DMS53 treated with DMSO at 0.1 percent for 48 hours (cell line): ENCODE results near the gene NDUFA8.
"Not testable (repeated sequence)": the region's sequence is repeated elsewhere in the genome, so short reads cannot be mapped to it uniquely, and the experiment has no call there.

Source experiments
- DNase-seq: peaks from one replicate; lab custom pipeline; 2025; ENCODE audit not compliant: unreplicated experiment; lab: John Stamatoyannopoulos, UW

Gene NDUFA8

DNA sequence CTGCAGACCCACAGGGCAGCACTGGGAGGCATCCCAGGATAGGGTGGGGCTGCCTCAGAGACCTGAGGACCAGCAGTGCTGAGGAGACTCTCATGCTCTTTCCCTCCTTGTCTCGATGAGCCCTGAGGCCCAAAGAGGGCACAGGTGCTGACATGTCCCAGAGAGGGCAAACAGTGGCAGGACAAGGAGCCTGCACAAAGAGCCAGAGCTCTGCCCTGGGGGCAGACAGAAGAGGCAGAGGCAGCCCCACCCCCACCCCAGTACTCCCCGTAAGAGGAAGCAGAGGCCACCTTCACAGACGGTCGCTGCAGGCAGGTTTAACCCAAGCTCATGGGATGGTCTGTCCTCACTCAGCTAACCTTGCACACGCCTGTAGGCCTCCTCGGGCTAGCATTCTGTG is 37.1 kb downstream of the NDUFA8 start:
- no peak for DNase-seq

GRCh38 chr9:122121931-122122330 is 37.6 kb downstream of the NDUFA8 start:
- DNase-seq: no peak

- no peak for DNase-seq
Observed at GRCh38 chr9:122121391-122121790, 38.2 kb downstream of the NDUFA8 start.

GRCh38 chr9:122120316-122121071 is 39.1 kb downstream of the NDUFA8 start:
- DNase-seq: no peak

DNA sequence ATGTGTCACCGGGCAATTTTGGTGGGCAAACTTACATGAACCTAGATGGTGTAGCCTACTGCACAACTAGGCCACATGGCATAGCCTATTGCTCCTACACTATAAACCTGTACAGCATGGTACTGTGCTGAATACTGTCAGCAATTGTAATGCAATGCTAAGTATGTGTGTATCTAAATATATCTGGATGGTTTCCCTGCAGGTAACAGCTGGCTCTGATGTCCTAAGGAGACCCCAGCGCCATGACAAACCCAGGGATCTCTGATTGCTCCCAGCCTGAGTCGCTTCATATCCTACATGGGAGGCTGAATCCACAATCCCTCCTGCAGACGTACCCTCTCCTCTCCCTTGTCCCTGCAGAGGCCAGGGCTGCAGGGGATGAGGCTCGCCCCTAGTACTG is 39.9 kb downstream of the NDUFA8 start:
- no peak for DNase-seq

- DNase-seq: no peak
Observed at GRCh38 chr9:122119166-122119521, 40.4 kb downstream of the NDUFA8 start.

DNA sequence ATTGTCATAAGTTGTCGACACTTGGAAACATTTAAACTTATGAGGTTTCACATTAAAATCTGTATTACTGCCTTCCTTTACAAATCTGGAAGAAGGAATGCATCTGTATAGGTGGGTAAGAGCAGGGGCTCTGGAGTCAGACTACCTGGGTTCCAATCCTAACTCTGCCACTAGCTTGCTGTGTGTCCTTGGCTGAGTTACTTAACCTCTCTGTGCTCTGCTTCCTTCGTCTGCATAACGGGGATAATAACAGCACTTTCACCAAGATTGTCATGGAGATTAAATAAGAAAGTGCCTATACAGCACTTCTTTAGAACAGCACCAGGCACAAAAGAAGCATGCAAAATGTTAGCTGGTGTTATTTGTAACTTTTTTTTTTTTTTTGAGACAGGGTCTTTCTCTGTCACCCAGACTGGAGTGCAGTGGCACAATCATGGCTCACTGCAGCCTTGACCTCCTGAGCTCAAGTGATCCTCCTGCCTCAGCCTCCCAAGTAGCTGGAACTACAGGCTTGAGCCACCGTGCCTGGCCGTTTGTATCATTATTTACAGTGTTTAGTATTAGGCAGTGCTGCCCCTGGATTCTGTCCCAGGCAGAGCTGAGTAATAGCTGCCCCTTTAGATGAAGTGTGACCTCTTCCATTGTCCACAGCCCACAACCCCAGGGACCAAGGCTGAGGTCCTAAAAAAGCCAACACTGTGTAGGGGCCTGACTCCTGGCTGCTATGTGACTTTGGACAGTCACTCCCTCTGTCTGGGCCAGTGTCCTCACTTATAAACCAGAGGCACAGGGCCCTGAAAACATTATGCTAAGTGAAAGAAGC is 41.0 kb downstream of the NDUFA8 start:
- DNase-seq: no peak

DNA sequence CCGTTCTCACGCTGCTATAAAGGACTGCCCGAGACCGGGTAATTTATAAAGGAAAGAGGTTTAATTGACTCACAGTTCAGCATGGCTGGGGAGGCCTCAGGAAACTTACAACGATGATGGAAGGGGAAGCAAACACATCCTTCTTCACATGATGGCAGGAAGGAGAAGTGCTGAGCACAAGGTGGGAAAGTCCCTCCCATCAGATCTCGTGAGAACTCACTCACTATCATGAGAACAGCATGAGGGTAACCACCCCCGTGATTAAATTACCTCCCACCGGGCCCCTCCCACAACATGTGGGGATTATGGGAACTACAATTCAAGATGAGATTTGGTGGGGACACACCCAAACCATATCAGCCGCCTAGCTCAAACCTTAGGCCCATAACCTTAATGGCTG is 42.3 kb downstream of the NDUFA8 start:
- not testable (repeated sequence) for DNase-seq

- DNase-seq: no peak
Observed at GRCh38 chr9:122116448-122117173, 43.0 kb downstream of the NDUFA8 start.

DNA sequence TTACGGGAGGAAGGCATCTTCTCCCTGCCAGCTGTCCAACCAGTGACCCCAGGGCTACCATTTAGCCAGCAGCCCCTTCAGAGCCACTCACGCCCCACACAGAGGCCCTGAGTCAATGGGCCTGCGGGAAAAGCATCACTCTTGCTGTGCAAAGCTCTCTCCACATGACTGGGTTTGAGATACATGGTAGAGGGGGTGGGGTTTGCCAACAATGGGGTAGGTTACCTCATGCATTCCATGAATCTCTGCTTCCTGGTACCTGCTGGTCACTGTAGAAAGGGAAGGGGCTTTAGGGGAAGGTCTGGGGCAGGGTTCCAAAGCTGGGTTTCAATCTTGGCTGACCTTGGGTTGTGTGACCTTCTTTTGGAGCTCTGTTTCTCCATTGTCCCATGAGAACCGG is 43.5 kb downstream of the NDUFA8 start:
- no peak for DNase-seq

- no peak for DNase-seq
Observed at GRCh38 chr9:122115176-122116035, 44.2 kb downstream of the NDUFA8 start.

- no peak for DNase-seq
Observed at GRCh38 chr9:122113574-122113973, 46.0 kb downstream of the NDUFA8 start.

DNA sequence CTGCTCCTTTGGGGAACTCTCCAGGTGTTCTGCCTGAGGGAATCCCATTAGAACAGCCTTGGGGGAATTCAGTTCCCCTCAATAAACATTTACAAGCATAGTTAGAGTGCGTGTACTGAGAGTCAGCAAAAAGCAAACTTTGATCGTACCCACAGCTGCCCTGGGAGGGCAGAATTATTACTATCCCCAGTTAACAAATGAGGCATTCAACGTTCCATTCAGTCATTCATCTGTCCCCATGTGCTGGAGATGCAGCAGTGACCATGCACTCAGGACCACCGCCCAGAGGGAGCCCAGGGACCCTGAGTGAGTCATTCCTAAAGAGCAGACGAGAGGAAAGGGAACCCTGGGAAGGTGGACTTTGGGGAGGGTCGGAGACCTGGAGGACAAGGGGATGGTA is 47.3 kb downstream of the NDUFA8 start:
- DNase-seq: no peak

DNA sequence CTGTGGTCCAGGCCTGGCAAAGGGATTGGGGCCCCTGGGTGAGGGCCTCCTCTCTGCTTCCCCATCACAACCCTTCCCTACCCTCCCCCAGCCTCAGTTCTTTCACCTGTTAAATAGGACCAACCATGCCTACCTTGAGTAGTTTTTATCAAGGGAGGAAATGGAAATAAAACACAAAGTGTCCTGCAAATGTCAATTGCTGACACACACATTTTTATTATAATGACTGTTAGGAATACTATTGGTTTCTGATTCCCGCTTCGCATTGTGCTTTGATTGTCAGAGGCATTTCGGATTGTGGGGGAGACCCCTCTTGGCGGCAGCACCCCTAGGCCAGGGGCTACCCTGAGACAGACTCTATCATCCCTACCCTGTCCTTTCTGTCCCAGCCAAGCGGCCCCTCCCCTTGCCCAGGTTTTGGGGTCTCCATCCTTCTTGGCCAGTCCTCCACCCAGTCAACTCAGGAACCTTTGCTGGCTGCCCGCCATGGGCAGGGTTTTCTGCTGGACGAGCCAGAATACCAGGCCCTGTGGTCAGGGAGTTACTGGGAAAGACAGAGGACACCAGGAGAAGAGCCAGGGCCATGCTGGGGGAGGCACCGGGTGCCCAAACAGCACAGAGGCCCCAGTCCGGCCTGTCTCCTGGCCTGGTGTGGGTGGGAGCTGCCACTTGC is 48.0 kb downstream of the NDUFA8 start:
- no peak for DNase-seq

DNA sequence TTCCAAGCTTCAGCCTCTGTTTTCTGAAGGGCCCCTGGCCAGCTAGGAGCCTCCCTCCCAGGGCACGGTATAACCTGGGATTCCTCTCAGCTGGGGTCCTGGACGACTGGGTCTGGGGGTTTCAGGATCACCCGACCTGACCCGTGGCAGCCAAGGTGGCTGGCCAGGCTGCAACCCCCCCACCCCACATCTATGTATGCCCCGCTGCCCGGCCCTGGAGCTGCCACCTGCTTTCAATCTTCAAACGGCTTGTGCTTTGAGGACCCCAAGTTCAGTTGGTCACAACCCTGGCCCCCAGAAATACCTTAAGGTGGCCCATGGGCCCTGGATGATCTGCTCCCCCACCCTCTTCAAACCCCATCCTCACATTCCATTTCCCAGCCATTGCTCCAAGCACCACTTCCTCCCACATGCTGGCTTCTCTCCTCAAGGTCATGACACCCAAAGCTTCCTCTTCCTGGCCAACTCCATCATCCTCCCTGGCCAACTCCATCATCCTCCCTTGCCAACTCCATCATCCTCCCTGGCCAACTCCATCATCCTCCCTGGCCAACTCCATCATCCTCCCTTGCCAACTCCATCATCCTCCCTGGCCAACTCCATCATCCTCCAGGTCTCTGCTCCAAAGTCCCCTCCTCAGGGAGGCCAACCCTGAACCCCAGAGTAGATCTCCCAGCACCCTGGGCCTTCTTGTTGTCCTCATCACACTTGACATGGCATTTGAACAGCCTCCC is 49.3 kb downstream of the NDUFA8 start:
- DNase-seq: no peak

DNA sequence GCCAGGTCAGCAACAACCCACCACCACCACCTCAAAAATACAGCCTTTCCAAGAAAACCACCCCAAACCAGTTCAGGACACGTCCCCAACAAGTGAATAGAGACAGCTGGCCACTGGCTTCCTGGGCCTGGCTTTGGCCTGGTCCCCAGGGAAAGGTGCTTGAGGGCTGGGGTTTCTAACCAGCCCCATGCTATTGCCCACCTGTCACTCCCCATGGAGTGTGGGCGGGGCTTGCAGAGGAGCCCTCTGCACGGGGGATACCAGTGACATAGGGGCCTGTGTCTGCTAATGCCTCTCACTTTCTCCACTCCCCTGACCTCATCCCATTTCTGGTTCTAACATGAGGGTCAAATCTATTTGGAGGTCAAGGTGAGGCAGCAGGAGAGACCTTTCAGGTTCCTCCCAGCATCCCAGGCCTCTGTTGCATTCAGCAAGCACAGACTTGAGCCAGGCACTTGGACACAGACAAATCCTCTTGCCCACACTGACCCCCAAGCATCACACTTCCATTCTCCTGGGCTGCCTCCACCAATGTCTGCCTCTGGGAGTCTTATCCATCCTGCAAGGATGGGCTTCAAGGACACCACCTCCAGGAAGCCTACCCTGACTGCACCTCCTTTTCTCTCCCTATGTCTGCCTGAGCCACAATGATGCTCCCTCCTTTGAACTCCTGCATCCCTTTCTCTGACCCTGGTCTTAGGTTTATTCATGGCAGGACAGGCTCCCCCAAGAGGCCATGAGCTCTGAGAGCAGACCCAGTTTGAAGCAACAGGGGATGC is 50.4 kb downstream of the NDUFA8 start:
- DNase-seq: no peak

DNA sequence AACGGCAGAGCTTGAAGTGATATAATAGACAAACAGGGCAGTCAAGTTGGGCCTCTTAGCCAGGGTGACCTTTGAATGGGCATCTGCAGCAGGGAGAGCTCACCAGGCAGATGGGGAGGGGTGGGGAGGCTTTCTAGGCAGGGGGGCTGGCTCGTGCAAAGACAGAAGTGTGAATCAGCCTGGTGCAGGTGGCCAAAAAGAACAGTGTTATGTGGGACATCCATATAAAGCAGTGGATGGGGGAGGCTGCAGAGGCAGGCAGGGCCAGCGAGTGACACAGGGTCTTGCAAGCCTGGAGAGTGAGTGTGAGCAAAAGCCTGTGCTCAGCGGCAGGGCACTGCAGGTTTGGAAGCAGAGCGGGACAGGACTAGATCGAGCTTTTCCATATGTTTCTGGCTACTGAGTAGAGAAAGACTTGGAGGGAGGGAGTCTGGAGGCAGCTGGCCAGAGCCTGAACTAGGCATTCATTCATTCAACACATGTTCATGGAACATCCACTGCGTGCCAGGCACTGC is 52.2 kb downstream of the NDUFA8 start:
- no peak for DNase-seq

DNA sequence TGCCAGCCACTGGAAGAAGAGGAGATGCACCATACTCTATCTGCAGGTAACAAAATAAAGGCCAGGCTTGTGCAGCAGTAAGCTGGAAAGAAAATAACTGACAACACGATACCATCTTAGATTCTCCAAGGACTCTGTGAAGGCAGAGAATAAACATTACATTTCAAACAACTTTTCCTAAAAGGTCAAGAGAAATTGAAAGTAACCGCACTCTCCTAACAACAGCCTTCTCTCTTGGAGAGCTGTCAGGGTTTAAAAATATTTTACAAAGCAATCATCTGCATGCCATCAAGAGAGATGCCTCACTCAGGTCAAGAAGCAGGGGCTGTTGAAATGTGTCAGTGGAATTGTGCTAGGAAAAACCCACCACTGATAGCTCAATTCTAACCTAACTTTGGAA is 53.0 kb downstream of the NDUFA8 start:
- no peak for DNase-seq

- DNase-seq: no peak
Observed at GRCh38 chr9:122103985-122104384, 55.6 kb downstream of the NDUFA8 start.
